MM.1S (cell line): ENCODE data around the gene PDIK1L.

Experiments
- DNase-seq: peaks from one replicate; pipeline ENCODE4 v3.0.0-alpha.2; 2015
- H2AFZ ChIP-seq: fragments of 300-600 bp; sonication (generic); 2 replicates; pipeline ENCODE4 v1.6.0; 2016; ENCODE audit warnings: antibody characterized with exemption, low read length
- H3F3A ChIP-seq: fragments of 300-600 bp; sonication (generic); 2 replicates; pipeline ENCODE4 v1.6.1; 2016; ENCODE audit warnings: mild to moderate bottlenecking, antibody characterized with exemption, low read length, moderate library complexity, mixed read lengths; ENCODE audit not compliant: insufficient read depth
- H3K27ac ChIP-seq: fragments of 300-600 bp; sonication (generic); 2 replicates; pipeline ENCODE4 v1.5.1; 2016; ENCODE audit warnings: mild to moderate bottlenecking, low read length
- H3K27me3 ChIP-seq: fragments of 300-600 bp; sonication (generic); replicated peaks from 2 replicates; pipeline ENCODE4 v1.6.0; 2016; ENCODE audit warnings: low read length; ENCODE audit not compliant: insufficient read depth
- H3K36me3 ChIP-seq: fragments of 300-600 bp; sonication (generic); replicated peaks from 2 replicates; pipeline ENCODE4 v1.6.1; 2016; ENCODE audit warnings: mild to moderate bottlenecking, low read length, mixed read lengths; ENCODE audit not compliant: insufficient read depth
- H3K4me1 ChIP-seq: fragments of 300-600 bp; sonication (generic); 2 replicates; pipeline ENCODE4 v1.6.1; 2016; ENCODE audit warnings: low read length, mixed read lengths
- H3K4me2 ChIP-seq: fragments of 300-600 bp; sonication (generic); 2 replicates; pipeline ENCODE4 v1.6.0; 2016; ENCODE audit warnings: low read depth, low read length
- H3K4me3 ChIP-seq: fragments of 300-600 bp; sonication (generic); 2 replicates; pipeline ENCODE4 v1.5.1; 2016; ENCODE audit warnings: low read length, mixed read lengths
- H3K79me2 ChIP-seq: fragments of 300-600 bp; sonication (generic); 2 replicates; pipeline ENCODE4 v1.6.1; 2016; ENCODE audit warnings: mixed run types, low read length, mixed read lengths
- H3K9ac ChIP-seq: fragments of 300-600 bp; sonication (generic); 2 replicates; pipeline ENCODE4 v1.6.1; 2016; ENCODE audit warnings: low read length, mixed read lengths
- H3K9me2 ChIP-seq: fragments of 300-600 bp; sonication (generic); replicated peaks from 2 replicates; pipeline ENCODE4 v1.6.1; 2016; ENCODE audit warnings: mild to moderate bottlenecking, low read length, mixed read lengths; ENCODE audit not compliant: insufficient read depth
- H3K9me3 ChIP-seq: fragments of 300-600 bp; sonication (generic); replicated peaks from 2 replicates; pipeline ENCODE4 v1.6.1; 2016; ENCODE audit warnings: mild to moderate bottlenecking, low read length, mixed read lengths; ENCODE audit not compliant: insufficient read depth
- H4K20me1 ChIP-seq: fragments of 300-600 bp; sonication (generic); 2 replicates; pipeline ENCODE4 v1.6.1; 2016; ENCODE audit warnings: mild to moderate bottlenecking, low read length, moderate library complexity, mixed read lengths; ENCODE audit not compliant: insufficient read depth
- CTCF ChIP-seq: fragments of 300-600 bp; sonication (generic); IDR thresholded peaks from 2 replicates; pipeline ENCODE4 v1.5.1; 2016; ENCODE audit warnings: antibody characterized with exemption, low read length, mixed read lengths
- EZH2 ChIP-seq: fragments of 300-600 bp; sonication (generic); optimal IDR thresholded peaks from 2 replicates; pipeline ENCODE3; 2017; ENCODE audit warnings: low read depth, mild to moderate bottlenecking, antibody characterized with exemption, low read length, mixed read lengths
- EZH2phosphoT487 ChIP-seq: fragments of 300-600 bp; sonication (generic); IDR thresholded peaks from 2 replicates; pipeline ENCODE4 v1.6.1; 2018; ENCODE audit warnings: antibody characterized with exemption, low read length

Gene PDIK1L

DNA sequence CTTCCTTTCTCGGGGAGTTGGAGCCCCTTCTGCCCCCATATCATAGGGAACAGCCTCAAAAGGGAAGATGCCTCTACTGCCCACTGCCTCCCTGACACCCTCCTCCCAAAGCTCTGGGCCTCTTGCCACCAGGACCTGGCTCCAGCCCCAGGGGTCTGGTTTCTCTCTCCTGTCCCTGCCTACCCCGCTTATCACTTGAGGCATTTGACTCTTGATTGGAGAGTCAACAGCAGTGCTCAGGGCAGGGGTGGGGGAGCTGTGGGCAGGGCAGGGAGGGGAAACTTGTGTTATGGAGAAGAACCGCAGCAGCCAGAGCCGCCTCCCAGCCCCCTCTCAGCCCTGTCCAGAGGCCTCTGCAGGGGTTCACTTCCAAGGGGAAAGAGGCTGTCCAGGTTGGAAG is 44.8 kb upstream of the PDIK1L start:
- no peaks in the 10 kb centered on the region for H3K9me2 ChIP-seq
- DNase-seq: no peak

GRCh38 chr1:26067432-26067911 is 44.2 kb upstream of the PDIK1L start, which contains the start of gene TRIM63:
Gene TRIM63, minus strand, starts transcription at chr1:26067630. Its CDS starts 136 bp downstream, at chr1:26067494.
- no peak for DNase-seq
- Histone ChIP-seq H3K27ac (no peak within 1 kb of the TSS), H2AFZ (no peak within 1 kb of the TSS), H3K4me1 (no peaks in the 10 kb centered on the region), H3K9me2 (no peaks in the 10 kb centered on the region), H3K4me3 (no peak within 1 kb of the TSS), H3K9ac (no peak within 1 kb of the TSS), H3K27me3 (peaks cover 5% of the 10 kb centered on the region; the same call in 1 of the 2 replicates), H3K4me2 (no peak within 1 kb of the TSS), H3F3A (no peaks in the 10 kb centered on the region), H4K20me1 (no peaks in the 10 kb centered on the region), H3K36me3 (no peaks in the 10 kb centered on the region), H3K9me3 (no peaks in the 10 kb centered on the region), H3K79me2 (no peaks in the 10 kb centered on the region)
- TF ChIP-seq CTCF (no peak), EZH2 (no peak), EZH2phosphoT487 (no peak)

More for the DNA sequence above, 44.8 kb upstream of the PDIK1L start:
- H3K27me3 ChIP-seq: no peaks in the 10 kb centered on the region
- TF ChIP-seq CTCF: no peak
- TF ChIP-seq EZH2: no peak
- no peak for TF ChIP-seq EZH2phosphoT487
- no peaks in the 10 kb centered on the region for H3K4me1 ChIP-seq
- no peaks in the 10 kb centered on the region for H3F3A ChIP-seq
- no peak overlapping the region for H3K4me3 ChIP-seq
- no peak overlapping the region for H3K4me2 ChIP-seq
- H4K20me1 ChIP-seq: no peaks in the 10 kb centered on the region
- no peak overlapping the region for H3K27ac ChIP-seq
- H3K9me3 ChIP-seq: no peaks in the 10 kb centered on the region
- no peaks in the 10 kb centered on the region for H3K36me3 ChIP-seq
- no peaks in the 10 kb centered on the region for H3K79me2 ChIP-seq
- no peak overlapping the region for H2AFZ ChIP-seq
- H3K9ac ChIP-seq: no peak overlapping the region

DNA sequence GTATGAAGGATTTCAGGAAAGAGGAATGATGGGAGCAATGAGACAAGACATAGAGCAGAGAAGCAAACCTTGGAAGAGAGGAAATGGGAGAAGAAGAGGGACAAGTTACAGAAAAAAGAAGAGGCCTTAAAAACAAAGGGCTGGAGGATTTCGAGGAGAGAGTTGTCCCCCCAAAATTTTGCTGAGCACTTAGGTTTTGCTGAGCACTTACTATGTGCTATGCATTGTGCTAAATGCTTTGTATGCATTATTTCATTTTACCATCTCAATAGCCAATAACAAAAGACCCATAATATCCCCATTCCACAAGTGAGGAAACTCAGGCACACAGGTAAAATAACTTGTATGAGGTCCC is 41.7 kb upstream of the PDIK1L start:
- H3K9me3 ChIP-seq: no peaks in the 10 kb centered on the region
- TF ChIP-seq CTCF: no peak
- TF ChIP-seq EZH2phosphoT487: no peak
- TF ChIP-seq EZH2: no peak
- no peaks in the 10 kb centered on the region for H3K9me2 ChIP-seq
- H3K4me1 ChIP-seq: no peaks in the 10 kb centered on the region
- no peak overlapping the region for H3K4me2 ChIP-seq
- H3K27me3 ChIP-seq: peaks cover 11% of the 10 kb centered on the region; the same call in 1 of the 2 replicates
- DNase-seq: no peak
- H2AFZ ChIP-seq: no peak overlapping the region
- no peaks in the 10 kb centered on the region for H3F3A ChIP-seq
- H3K79me2 ChIP-seq: no peaks in the 10 kb centered on the region
- H3K9ac ChIP-seq: no peak overlapping the region
- no peaks in the 10 kb centered on the region for H3K36me3 ChIP-seq
- H3K27ac ChIP-seq: no peak overlapping the region
- no peak overlapping the region for H3K4me3 ChIP-seq
- H4K20me1 ChIP-seq: no peaks in the 10 kb centered on the region
